ENCODE measurements around the gene MRM3. TPM values are rescaled to one million over a fixed set of nuclear protein-coding genes. Genes with fewer than 3 reads are reported as not detected.
"Not testable (repeated sequence)": the region's sequence is repeated elsewhere in the genome, so short reads cannot be mapped to it uniquely, and the experiment has no call there.

The MRM3 gene
- total and polyA plus RNA-seq, 2 donors (not counting 3 experiments of a cell fraction or from before 2014, with no cell fraction given), result 17.1 to 19.2 TPM

DNA sequence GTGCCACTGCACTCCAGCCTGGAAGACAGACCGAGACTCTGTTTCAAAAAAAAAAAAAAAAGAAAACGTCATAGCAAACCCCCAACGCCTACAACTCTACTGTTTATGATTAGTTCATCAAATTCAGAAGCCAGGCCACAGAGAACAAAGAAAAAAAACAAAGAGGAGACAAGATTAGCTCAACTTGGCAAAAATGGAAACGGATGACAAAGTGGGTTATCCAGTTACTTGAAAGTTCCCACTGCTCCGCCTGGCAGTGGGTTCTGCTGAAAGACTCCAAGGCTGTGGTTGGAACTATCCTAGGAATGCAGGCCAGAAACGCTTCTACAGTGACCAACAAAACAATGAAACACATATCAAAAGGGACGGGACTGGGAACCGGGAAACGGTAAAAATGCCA, 53.1 kb downstream of the MRM3 start:
- Histone ChIP-seq H3K9me3 (replicated peaks; ENCODE audit: control insufficient read depth, insufficient read depth, low read length) (no peaks in the 10 kb centered on the region), H3K9ac (replicated peaks; ENCODE audit: extremely low read depth, insufficient read depth, low read length) (no peak overlapping the region), H2AFZ (ENCODE audit: low read depth, low read length) (no peak overlapping the region), H3K27ac (ENCODE audit: insufficient read depth, low read depth, low read length) (no peak overlapping the region), H3K4me2 (ENCODE audit: insufficient read depth, low read length) (no peak overlapping the region), H3K4me3 (replicated peaks in 1 of 3; ENCODE audit: insufficient read depth in 1 of 3, low read depth in 1 of 3, low read length in 3 of 3) (no peak overlapping the region), H3K4me1 (ENCODE audit: control insufficient read depth, extremely low read depth, insufficient read depth, low read length) (no peaks in the 10 kb centered on the region), H3K79me2 (ENCODE audit: control insufficient read depth, insufficient read depth, low read length) (no peaks in the 10 kb centered on the region), H3K27me3 (ENCODE audit: control insufficient read depth in 2 of 2, insufficient read depth in 2 of 2, low read length in 2 of 2) (no peaks in the 10 kb centered on the region), H4K20me1 (replicated peaks; ENCODE audit: control insufficient read depth, extremely low read depth, insufficient read depth, low read length) (no peaks in the 10 kb centered on the region), H3K9me1 (replicated peaks; ENCODE audit: control insufficient read depth, extremely low read depth, insufficient read depth, low read length) (no peaks in the 10 kb centered on the region), H3K36me3 (ENCODE audit: control insufficient read depth in 2 of 2, extremely low read depth in 1 of 2, insufficient read depth in 2 of 2, low read length in 2 of 2) (no peaks in the 10 kb centered on the region)
- BruUV-seq (replicated peaks), result no TSS peak
- ChIA-PET CTCF (no interaction called here), POLR2A (no interaction called here)
- FAIRE-seq (no peak), DNase-seq (ENCODE audit: low read depth, low spot score) (peak; percentile 37)
- intact Hi-C loops (cut with micrococcal nuclease) (no loop called here), dilution Hi-C loops (cut with MboI; ENCODE audit: extremely low pct_ligation_motif_present, low sequenced_read_pairs) (no loop called here)
- TF ChIP-seq FOS (IDR thresholded peaks at IDR 0.05; ENCODE audit: borderline replicate concordance, insufficient read depth, low read length), result no peak
- TF ChIP-seq JUN (IDR thresholded peaks at IDR 0.05; ENCODE audit: borderline replicate concordance, insufficient read depth, insufficient read length, low read depth), result no peak
- no peak for TF ChIP-seq GATA2 (IDR thresholded peaks at IDR 0.05; ENCODE audit: insufficient read depth, insufficient read length, low read depth, low read length)
- no peak for TF ChIP-seq EZH2 (IDR thresholded peaks at IDR 0.05; ENCODE audit: borderline replicate concordance, low read depth, low read length, severe bottlenecking)
- TF ChIP-seq POLR2AphosphoS5 (IDR thresholded peaks at IDR 0.05; ENCODE audit: insufficient read depth, low read depth, low read length), result no peak
- TF ChIP-seq, protein P1, sequence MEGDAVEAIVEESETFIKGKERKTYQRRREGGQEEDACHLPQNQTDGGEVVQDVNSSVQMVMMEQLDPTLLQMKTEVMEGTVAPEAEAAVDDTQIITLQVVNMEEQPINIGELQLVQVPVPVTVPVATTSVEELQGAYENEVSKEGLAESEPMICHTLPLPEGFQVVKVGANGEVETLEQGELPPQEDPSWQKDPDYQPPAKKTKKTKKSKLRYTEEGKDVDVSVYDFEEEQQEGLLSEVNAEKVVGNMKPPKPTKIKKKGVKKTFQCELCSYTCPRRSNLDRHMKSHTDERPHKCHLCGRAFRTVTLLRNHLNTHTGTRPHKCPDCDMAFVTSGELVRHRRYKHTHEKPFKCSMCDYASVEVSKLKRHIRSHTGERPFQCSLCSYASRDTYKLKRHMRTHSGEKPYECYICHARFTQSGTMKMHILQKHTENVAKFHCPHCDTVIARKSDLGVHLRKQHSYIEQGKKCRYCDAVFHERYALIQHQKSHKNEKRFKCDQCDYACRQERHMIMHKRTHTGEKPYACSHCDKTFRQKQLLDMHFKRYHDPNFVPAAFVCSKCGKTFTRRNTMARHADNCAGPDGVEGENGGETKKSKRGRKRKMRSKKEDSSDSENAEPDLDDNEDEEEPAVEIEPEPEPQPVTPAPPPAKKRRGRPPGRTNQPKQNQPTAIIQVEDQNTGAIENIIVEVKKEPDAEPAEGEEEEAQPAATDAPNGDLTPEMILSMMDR (IDR thresholded peaks at IDR 0.05; ENCODE audit: extremely low read depth in 1 of 2, insufficient read depth in 1 of 2, low read depth in 1 of 2, low read length in 2 of 2), result no peak
- TF ChIP-seq, protein P2, sequence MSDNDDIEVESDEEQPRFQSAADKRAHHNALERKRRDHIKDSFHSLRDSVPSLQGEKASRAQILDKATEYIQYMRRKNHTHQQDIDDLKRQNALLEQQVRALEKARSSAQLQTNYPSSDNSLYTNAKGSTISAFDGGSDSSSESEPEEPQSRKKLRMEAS (IDR thresholded peaks at IDR 0.05; ENCODE audit: insufficient read depth, insufficient read length), result no peak
- no peak for TF ChIP-seq MYC (IDR thresholded peaks at IDR 0.05; ENCODE audit: low read depth, low read length)
- no peak for TF ChIP-seq POLR2A (IDR thresholded peaks at IDR 0.05; ENCODE audit: low read depth, low read length)

DNA sequence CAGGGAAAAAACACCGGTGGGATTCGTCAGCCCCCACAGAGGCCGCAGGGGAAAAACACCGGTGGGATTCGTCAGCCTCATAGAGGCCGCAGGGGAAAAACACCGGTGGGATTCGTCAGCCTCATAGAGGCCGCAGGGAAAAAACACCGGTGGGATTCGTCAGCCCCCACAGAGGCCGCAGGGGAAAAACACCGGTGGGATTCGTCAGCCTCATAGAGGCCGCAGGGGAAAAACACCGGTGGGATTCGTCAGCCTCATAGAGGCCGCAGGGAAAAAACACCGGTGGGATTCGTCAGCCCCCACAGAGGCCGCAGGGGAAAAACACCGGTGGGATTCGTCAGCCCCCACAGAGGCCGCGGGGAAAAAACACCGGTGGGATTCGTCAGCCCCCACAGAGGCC, 53.6 kb downstream of the MRM3 start:
- intact Hi-C loops (cut with micrococcal nuclease); H4K20me1 ChIP-seq (replicated peaks; ENCODE audit: control insufficient read depth, extremely low read depth, insufficient read depth, low read length); H3K4me3 ChIP-seq (replicated peaks in 1 of 3; ENCODE audit: insufficient read depth in 1 of 3, low read depth in 1 of 3, low read length in 3 of 3); H3K9me3 ChIP-seq (replicated peaks; ENCODE audit: control insufficient read depth, insufficient read depth, low read length); H3K4me1 ChIP-seq (ENCODE audit: control insufficient read depth, extremely low read depth, insufficient read depth, low read length); H3K79me2 ChIP-seq (ENCODE audit: control insufficient read depth, insufficient read depth, low read length); DNase-seq (ENCODE audit: low read depth, low spot score); H3K36me3 ChIP-seq (ENCODE audit: control insufficient read depth in 2 of 2, extremely low read depth in 1 of 2, insufficient read depth in 2 of 2, low read length in 2 of 2); H2AFZ ChIP-seq (ENCODE audit: low read depth, low read length); H3K27ac ChIP-seq (ENCODE audit: insufficient read depth, low read depth, low read length); POLR2A ChIA-PET; H3K4me2 ChIP-seq (ENCODE audit: insufficient read depth, low read length); FAIRE-seq; H3K9me1 ChIP-seq (replicated peaks; ENCODE audit: control insufficient read depth, extremely low read depth, insufficient read depth, low read length); dilution Hi-C loops (cut with MboI; ENCODE audit: extremely low pct_ligation_motif_present, low sequenced_read_pairs); BruUV-seq (replicated peaks); H3K27me3 ChIP-seq (ENCODE audit: control insufficient read depth in 2 of 2, insufficient read depth in 2 of 2, low read length in 2 of 2); H3K9ac ChIP-seq (replicated peaks; ENCODE audit: extremely low read depth, insufficient read depth, low read length); CTCF ChIA-PET: not testable (repeated sequence)
